ENCODE data around the gene BRME1.

Gene BRME1

DNA sequence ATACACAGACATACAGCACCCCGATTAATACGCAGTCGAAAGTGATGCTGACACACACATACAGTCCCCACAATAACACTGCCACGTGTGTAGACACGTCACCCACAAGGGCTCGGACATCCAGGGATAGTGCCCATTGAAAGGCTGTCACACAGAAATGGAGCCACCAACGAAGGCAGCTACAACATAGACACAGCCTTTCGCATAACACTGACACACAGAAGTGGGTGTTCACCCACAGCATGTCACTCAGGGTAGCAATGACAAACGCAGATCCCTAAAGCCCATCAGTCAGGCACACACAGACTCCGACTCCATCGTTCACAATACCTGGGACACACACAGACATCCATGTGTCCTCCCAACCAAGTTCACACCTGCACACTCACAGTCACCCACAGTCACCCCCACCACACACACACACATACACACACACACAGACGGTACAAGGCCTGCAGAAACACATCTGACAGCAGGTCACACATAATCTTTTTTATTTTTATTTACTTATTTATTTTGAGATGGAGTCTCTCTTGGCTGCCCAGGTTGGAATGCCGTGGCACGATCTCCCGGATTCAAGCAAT is 39.4 kb downstream of the BRME1 start:
- peaks cover 56% of the 10 kb centered on the region for H3K79me2 ChIP-seq (ENCODE audit: insufficient read depth, low read length)
- no peaks in the 10 kb centered on the region for H4K20me1 ChIP-seq (ENCODE audit: insufficient read depth, low read length, poor library complexity, severe bottlenecking)
- peaks cover 35% of the 10 kb centered on the region for H3K4me1 ChIP-seq (ENCODE audit: insufficient read depth, low read length, poor library complexity, severe bottlenecking)
- no peaks in the 10 kb centered on the region for H3K36me3 ChIP-seq (ENCODE audit: insufficient read depth, low read length)
- H3K4me2 ChIP-seq (ENCODE audit: low read depth, low read length, poor library complexity, severe bottlenecking), result peak overlapping the region; percentile 89
- peak overlapping the region; percentile 76 for H3K9ac ChIP-seq (ENCODE audit: low read depth, low read length, poor library complexity, severe bottlenecking)
- no peaks in the 10 kb centered on the region for H3K27me3 ChIP-seq (ENCODE audit: insufficient read depth, low read length, poor library complexity, severe bottlenecking)
- peak overlapping the region; percentile 76 for H3K4me3 ChIP-seq (ENCODE audit: low read length, poor library complexity, severe bottlenecking)
- 0 out of 2 replicates have a peak overlapping the region, but pooled peaks have one; percentile 22 for H2AFZ ChIP-seq (ENCODE audit: low read length)
- no peaks in the 10 kb centered on the region for H3K9me2 ChIP-seq (replicated peaks; ENCODE audit: low read depth, low read length)
- no peaks in the 10 kb centered on the region for H3K9me3 ChIP-seq (ENCODE audit: insufficient read depth, low read depth, low read length)
- H3F3A ChIP-seq (ENCODE audit: low read depth), result peaks cover 22% of the 10 kb centered on the region
- no peak for TF ChIP-seq EZH2phosphoT487 (IDR thresholded peaks at IDR 0.05; ENCODE audit: borderline replicate concordance)
- TF ChIP-seq, protein P1, sequence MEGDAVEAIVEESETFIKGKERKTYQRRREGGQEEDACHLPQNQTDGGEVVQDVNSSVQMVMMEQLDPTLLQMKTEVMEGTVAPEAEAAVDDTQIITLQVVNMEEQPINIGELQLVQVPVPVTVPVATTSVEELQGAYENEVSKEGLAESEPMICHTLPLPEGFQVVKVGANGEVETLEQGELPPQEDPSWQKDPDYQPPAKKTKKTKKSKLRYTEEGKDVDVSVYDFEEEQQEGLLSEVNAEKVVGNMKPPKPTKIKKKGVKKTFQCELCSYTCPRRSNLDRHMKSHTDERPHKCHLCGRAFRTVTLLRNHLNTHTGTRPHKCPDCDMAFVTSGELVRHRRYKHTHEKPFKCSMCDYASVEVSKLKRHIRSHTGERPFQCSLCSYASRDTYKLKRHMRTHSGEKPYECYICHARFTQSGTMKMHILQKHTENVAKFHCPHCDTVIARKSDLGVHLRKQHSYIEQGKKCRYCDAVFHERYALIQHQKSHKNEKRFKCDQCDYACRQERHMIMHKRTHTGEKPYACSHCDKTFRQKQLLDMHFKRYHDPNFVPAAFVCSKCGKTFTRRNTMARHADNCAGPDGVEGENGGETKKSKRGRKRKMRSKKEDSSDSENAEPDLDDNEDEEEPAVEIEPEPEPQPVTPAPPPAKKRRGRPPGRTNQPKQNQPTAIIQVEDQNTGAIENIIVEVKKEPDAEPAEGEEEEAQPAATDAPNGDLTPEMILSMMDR (conservative IDR thresholded peaks at IDR 0.05; ENCODE audit: low read length), result no peak

GRCh38 chr19:13865571-13866462 is 40.1 kb downstream of the BRME1 start:
- Histone ChIP-seq H2AFZ (ENCODE audit: low read length) (peak overlapping the region; percentile 22; the same call in 1 of the 2 replicates), H4K20me1 (ENCODE audit: insufficient read depth, low read length, poor library complexity, severe bottlenecking) (no peaks in the 10 kb centered on the region), H3K36me3 (ENCODE audit: insufficient read depth, low read length) (no peaks in the 10 kb centered on the region), H3K9me2 (replicated peaks; ENCODE audit: low read depth, low read length) (no peaks in the 10 kb centered on the region), H3K79me2 (ENCODE audit: insufficient read depth, low read length) (peaks cover 49% of the 10 kb centered on the region), H3K9ac (ENCODE audit: low read depth, low read length, poor library complexity, severe bottlenecking) (peak overlapping the region; percentile 76), H3F3A (ENCODE audit: low read depth) (peaks cover 22% of the 10 kb centered on the region), H3K27me3 (ENCODE audit: insufficient read depth, low read length, poor library complexity, severe bottlenecking) (no peaks in the 10 kb centered on the region), H3K4me2 (ENCODE audit: low read depth, low read length, poor library complexity, severe bottlenecking) (peak overlapping the region; percentile 89), H3K9me3 (ENCODE audit: insufficient read depth, low read depth, low read length) (no peaks in the 10 kb centered on the region), H3K4me3 (ENCODE audit: low read length, poor library complexity, severe bottlenecking) (peak overlapping the region; percentile 76), H3K4me1 (ENCODE audit: insufficient read depth, low read length, poor library complexity, severe bottlenecking) (peaks cover 40% of the 10 kb centered on the region)
- TF ChIP-seq EZH2phosphoT487 (IDR thresholded peaks at IDR 0.05; ENCODE audit: borderline replicate concordance), result no peak
- TF ChIP-seq, protein P1 (conservative IDR thresholded peaks at IDR 0.05; ENCODE audit: low read length), result no peak

GRCh38 chr19:13864667-13865570 is 41.0 kb downstream of the BRME1 start:
- peaks cover 40% of the 10 kb centered on the region for H3K4me1 ChIP-seq (ENCODE audit: insufficient read depth, low read length, poor library complexity, severe bottlenecking)
- peak overlapping the region; percentile 95 for H3K4me2 ChIP-seq (ENCODE audit: low read depth, low read length, poor library complexity, severe bottlenecking)
- no peaks in the 10 kb centered on the region for H3K9me3 ChIP-seq (ENCODE audit: insufficient read depth, low read depth, low read length)
- H3K4me3 ChIP-seq (ENCODE audit: low read length, poor library complexity, severe bottlenecking), result peak overlapping the region; percentile 82
- no peaks in the 10 kb centered on the region for H3K9me2 ChIP-seq (replicated peaks; ENCODE audit: low read depth, low read length)
- H4K20me1 ChIP-seq (ENCODE audit: insufficient read depth, low read length, poor library complexity, severe bottlenecking), result no peaks in the 10 kb centered on the region
- 0 out of 2 replicates have a peak overlapping the region, but pooled peaks have one; percentile 74 for H2AFZ ChIP-seq (ENCODE audit: low read length)
- H3F3A ChIP-seq (ENCODE audit: low read depth), result peaks cover 22% of the 10 kb centered on the region
- H3K27me3 ChIP-seq (ENCODE audit: insufficient read depth, low read length, poor library complexity, severe bottlenecking), result no peaks in the 10 kb centered on the region
- H3K36me3 ChIP-seq (ENCODE audit: insufficient read depth, low read length), result no peaks in the 10 kb centered on the region
- peak overlapping the region; percentile 76 for H3K9ac ChIP-seq (ENCODE audit: low read depth, low read length, poor library complexity, severe bottlenecking)
- H3K79me2 ChIP-seq (ENCODE audit: insufficient read depth, low read length), result peaks cover 41% of the 10 kb centered on the region
- TF ChIP-seq EZH2phosphoT487 (IDR thresholded peaks at IDR 0.05; ENCODE audit: borderline replicate concordance), result no peak
- TF ChIP-seq, protein P1 (conservative IDR thresholded peaks at IDR 0.05; ENCODE audit: low read length), result no peak

Data from Loucy (cell line).